Activated gamma-delta T cell treated with anti-CD3 and anti-CD28 coated beads, Interleukin-2, amount 50 U/mL, for 16 hours (primary cell): ENCODE data around the gene PRADC1.

Source experiments
- DNase-seq: peaks from one replicate; pipeline ENCODE4 v3.0.0-alpha.2; 2020; ENCODE audit warnings: low read depth

The PRADC1 gene

DNA sequence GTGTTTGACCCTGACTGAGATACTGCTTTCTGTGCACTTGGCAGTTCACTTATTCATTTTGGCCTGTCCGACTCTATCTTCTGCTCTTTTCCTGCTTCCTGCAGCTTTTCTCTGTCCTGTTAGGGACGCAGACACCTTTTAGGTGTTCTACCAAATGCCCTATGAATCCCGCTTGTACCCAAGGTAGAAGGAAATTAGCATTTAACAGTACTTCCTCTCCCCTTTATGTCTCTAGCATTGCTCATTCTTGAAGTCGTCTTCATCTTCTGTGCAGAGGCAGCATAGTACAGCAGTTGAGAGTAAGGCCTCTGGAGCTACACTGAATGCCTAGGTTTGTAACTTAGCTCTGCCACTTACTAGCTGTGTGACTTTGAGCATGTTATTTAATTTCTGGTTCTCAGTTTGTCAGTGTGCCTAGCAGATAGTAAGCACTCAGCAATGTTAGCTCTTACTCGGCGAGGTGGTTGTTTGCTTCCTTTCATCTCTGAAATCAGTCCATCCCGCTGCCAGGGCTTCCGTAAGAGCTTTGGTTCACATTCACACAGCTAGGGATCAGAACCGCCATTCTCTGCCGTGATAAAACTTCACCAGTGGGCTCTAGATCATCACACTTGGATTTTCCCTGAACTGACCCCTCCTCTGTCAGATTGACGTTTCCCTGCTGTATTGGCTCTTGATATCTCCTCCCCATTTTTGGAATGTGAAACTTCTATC is 2.4 kb upstream of the PRADC1 start:
- DNase-seq = no peak

DNA sequence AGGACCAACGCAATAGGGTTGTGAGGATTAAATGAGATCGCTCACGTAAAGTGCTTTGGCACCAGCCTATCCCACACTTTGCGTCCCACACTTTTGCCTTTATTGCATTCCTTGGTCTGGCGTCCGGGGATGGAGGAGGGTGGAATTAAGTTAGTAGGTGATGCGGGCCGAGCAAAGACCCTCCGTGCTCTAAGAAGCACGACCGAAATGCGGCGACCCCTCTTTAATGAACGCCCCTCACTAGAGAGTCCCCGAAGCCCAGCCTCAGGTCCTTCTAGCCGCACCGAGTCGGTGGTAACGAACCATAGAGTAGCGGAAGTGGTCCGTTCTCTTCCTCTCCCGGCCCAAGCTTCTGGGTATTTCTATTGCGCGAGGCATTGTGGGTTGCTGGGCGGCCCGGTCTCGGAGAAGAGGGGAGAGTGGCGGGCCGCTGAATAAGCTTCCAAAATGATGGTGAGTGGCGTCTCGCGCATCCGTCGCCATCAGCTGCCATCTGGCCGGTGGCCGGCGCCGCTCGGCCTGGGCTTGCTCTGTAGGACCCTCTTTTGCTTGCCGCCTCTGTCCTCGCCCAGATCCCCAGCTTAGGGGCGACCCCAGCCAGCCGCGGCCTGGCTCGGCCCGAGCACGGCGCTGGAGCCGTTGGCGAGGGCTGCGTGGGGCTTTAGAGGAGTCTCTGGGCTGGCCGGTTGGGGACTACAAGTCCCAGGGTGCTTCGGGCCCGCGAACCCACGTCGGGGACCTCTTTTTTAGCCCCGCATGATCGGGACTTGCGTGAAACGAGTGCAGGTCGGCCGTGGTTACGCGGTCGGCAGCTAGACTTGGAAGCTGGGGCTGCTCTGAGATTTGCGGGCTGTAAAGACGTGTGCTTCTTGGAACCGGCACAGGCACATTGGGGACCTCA is 1.1 kb upstream of the PRADC1 start, which contains the start of gene CCT7:
Gene CCT7, plus strand, starts transcription at position 377 of the 901 bp plus-strand sequence. Its CDS starts 71 bp downstream, at position 448.
- DNase-seq = peak; percentile 82

DNA sequence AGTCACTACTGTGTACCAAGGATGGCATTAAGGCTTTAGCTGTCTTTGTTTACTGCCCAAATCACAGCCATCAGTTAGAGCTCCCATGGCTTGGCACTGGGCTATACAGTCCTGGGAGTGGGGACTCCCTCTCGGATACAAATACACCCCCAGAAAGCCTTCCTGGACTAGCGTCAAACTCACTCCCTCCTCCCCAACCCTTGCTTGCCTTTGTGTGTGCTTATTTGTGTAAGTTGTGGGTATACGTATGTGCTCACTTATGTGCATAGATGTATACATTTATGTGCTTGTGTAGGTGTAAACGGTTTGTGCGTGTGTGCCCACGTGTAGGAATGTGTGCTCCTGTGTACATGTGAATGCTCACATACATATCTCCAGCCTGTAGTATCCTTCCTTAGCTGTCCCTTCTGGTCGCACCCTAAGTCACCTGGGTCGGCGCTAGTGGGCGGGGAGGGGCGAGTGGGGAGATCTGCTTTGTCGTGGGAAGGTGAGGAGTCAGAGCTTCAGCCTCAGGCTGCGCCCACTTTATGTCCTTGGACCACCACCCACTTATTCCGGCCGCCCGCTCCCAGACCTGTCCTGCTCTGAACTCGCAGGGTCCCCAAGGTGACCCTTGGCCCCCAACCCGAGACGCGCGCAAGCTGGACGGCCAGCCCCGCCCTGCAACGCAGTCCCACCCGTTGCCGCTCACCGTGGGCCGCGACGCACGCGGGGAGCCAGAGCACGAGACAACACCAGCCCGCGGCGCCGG is 461 bp downstream of the PRADC1 start:
- DNase-seq = no peak

DNA sequence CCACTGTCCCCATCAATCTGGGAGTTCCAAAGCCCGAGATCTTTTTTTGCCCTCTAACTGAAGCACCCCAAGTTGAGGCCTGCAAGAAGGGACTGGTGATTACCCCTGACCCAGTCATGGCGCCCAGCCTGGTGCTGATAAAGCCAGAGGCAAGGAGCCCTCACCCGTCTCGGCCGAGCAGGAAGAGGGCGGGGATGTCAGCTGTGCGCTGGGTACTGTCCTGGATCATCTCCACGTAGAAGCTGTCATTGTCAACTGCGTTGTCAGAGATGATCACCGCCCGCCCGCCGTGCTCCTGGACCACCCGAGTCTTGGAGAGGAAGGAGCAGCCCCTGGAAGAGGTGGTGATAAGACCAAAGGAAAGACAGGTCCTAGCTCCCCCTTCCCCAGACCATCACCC is 4.4 kb downstream of the PRADC1 start:
- no peak for DNase-seq

DNA sequence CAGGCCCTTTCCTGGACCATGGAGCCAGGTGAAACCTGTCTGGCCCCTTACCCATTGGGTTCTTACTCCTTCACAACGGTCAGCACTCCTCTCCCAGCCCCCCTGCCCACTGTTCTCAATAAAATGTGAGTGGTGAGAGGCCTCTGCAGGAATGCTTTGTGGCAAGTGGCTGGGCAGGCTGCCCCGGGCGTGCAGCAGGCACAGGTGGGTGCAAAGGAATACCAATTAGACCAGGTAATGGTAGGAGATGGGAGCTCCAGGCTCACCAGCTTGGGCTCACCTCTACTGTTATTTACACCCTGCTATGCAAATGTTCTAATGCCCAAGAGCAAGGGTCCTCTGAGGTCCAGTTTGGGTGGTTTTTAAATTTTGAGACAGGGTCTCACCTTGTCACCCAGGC is 6.0 kb downstream of the PRADC1 start:
- no peak for DNase-seq

DNA sequence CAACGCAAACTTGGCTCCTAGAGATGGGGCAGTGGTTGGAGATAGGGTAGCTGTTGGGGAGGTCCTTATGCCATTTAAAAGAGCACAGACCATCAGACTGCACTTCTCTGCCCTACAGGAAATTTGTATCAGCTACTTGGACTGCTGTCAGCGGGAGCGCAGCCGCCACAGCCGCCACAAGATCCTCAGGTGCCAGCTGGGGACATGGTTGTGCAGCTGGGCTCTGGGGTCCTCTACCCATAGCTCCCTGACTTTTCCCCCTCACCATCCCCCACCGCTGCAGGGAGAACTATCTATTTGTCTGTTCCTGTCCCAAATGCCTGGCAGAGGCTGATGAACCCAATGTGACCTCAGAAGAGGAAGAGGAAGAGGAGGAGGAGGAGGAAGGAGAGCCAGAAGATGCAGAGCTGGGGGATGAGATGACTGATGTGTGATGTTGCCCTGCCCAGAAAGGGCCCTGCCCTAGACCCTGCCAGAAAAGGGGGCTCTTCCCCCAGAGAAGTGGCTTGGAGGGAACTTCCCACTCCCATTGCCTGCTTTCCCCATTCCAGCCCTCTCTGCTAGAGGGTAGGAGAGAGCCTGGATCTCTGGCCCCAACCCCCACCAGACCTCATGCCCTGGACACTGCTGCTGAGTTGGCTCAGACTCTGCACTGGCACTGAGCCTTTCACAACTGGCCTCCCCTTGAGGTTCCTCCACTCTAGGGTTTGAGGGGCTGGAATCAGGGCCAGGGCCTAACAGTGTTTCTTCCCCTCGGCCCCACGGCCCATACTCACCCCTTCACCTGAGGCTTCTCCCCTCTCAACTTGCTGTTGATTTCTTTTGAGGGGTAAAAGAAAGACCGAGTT is 7.3 kb downstream of the PRADC1 start:
- no peak for DNase-seq

DNA sequence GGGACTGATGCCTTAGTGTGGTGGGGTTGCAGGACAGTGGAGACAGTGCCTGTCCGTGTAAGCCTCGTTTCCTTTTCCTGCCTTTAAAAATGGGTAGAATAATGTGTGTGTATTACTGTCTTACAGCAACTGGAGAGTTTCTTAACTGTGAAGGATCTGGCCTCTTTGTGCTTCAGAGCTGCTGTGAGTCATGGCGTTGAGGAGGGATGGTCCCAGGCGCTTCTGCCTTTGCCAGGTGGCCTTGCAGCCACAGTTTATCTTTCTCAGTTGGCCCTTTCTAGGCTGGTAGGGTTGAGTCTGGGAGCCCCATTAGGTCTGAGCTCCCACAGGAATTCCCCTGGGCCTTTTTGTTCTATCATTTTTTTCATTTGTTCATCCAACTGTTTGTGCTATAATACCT is 9.2 kb downstream of the PRADC1 start:
- no peak for DNase-seq

DNA sequence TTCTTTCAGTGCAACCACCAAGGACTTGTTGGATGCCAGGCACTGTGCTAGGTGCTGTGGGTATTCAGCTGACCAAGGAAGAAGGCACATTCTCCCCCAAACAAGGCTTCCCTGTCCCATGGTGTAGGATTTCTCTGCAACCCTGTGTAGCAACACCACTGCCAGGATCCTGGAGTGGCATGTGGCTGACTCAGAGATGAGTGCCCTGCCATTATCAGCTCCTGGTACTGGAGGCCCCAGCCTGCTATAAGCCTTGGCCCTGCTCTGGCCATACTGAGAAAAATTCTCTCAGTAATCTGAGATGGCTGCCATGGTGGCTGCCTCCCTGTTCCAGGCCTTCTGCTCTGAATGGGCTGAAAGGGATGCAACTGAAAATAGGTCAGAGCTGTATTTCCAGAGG is 14.7 kb downstream of the PRADC1 start:
- DNase-seq = no peak

DNA sequence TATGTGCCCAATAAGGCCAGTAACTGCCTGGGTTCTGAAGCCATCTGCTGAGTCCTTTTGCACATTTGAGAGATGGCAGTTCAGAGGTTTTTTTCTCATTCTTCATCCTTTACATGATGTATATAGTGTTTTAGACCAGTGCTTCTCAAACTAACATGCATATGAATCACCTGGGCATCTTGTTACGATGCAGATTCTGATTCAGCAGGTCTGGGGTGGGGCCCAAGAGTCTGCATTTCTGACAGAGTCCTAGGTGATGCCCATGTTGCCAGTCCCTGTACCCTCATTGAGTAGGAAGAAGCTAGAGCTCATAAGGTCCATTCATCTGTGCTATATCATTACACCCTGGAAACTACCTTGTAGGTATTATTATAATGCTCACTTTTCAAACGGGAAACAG is 15.2 kb downstream of the PRADC1 start:
- no peak for DNase-seq

DNA sequence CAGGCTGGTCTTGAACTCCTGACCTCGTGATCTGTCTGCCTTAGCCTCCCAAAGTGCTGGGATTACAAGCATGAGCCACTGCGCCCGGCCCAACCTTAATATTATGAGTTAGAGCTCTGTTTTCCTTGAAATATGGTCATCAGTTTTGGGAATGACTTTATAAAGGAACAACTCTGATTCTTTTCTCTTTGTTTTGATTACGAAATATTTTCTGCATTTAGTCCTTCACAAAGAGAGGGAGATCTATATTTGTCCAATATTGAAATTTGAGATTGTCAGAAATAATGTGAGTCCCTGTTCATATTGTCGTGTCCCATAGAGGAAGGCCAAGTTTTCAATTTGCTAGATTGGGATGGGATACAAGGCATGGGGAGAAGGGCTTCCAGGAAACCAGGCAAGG is 15.9 kb downstream of the PRADC1 start:
- DNase-seq = no peak

DNA sequence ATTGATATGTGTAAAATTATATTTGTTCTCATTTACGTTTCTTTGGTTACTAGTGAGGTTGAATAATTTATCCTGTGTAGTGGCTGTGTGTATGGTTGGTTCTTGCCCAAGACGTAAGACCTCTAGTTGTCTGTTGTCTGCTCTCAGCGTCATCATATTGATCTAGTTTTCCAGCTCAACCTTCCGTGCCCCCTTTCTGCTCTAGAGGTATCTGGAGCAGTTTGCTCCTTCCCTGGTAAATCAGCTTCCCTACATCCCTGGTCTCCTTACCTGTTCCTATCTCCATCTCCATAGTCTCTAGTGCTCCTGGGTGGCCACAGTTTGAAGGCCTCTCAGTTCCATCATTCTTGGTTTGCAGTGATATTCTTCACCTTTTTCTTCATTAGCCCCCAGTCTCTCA is 17.8 kb downstream of the PRADC1 start:
- DNase-seq = no peak

DNA sequence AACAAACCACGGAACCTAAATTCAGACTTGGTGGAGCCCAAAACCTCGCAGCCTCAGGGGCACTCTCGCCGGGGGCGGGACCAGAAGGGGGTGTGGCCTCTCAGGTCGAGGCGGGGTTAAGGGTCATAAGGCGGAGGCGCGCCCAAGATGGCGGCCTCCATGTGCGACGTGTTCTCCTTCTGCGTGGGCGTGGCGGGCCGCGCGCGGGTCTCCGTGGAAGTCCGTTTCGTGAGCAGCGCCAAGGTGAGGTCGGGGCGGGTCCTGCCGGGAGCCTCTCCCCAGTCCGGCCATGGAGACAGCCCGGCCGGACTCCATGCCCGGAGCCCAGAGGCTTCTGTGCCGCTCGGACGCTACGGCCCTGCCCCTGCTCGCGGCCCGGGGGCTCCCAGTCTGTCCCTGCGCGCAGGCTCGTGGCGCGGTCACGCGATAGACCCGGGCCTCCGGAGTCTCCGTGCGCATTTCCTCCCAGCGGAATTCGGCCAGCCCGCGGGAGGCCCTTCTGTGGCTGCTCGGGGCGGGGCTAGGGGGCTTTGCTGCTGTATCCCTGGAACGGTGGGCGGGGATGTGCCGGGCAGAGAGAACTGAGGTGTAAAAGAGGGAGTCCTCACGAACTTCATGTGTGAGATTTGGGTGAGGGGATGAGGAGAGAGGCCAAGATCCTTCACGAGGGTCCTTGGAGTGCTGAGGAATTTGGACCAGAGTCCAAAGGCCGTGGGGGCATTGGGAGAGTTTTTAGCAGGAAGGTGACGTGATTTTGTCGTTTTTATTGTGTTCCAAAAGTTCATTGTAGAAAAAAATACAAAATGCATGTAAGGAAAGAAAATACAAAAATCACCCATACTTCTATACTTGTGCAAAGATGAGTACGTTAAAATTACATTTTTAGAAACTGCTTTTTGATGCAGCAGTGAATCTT is 18.7 kb downstream of the PRADC1 start, which contains the start of gene SMYD5:
Gene SMYD5, plus strand, starts transcription at position 126 of the 916 bp plus-strand sequence. Its CDS starts 22 bp downstream, at position 148.
- DNase-seq = peak; percentile 88

DNA sequence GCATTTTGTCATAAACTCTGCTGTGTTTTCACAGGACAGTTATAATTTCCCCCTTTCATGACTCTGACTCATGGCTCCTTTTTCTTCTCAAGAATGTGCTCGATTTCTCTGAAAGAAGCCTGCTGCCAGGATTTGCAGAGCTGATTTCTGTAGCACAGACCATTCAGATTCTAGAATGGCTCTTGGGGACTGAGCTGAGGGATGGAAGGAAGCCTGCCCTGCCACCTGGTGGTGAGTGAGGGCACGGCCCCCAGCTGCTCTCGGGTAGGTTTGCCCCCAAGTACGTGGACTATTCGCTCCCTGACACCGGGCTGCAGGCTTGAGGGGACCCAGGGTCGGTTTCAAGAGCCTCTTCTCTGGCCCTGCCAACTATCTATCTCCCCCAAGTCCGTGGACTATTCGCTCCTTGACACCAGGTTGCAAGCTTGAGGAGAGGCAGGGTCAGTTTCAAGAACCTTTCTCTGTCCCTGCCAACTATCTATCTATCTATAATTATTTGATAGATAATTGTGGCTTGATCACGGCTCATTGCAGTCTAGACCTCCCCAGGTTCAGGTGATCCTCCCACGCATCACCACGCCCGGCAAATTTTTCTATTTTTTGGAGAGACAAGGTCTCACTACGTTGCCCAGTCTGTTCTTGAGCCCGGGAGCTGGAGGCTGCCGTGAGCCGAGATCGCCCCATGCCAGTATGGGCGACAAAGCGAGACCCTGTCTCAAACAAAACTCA is 20.4 kb downstream of the PRADC1 start:
- peak; percentile 62 for DNase-seq

DNA sequence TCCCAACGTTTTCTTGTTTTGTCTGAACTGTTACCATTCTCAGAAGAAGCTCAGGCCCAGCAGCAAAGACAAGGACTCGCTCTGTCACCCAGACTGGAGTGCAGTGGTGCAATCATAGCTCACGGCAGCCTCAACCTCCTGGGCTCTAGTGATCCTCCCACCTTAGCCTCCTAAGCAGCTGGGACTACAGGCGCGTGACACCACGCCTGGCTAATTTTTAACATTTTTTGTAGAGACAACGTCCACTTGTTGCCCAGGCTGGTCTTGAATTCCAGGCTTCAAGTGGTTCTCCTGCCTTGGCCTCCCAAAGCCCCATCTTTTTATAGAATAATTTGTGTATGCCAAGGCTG is 21.0 kb downstream of the PRADC1 start:
- DNase-seq = no peak

DNA sequence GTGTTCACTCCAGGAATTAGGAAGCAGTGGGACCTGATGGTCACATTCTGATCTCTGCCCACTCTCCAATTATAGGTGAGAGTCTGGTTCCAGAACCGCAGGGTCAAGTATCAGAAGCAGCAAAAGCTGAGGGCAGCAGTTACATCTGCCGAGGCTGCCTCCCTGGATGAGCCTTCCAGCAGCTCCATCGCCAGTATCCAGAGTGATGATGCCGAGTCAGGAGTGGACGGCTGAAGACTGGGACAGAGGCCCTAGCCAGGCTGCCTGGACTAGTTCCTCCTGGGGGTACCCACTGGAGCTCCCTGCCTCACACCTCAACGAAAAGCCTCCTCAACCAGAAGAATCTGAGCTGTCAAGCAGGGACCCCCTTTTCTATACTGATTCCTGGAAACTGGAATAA is 22.3 kb downstream of the PRADC1 start:
- DNase-seq = no peak

DNA sequence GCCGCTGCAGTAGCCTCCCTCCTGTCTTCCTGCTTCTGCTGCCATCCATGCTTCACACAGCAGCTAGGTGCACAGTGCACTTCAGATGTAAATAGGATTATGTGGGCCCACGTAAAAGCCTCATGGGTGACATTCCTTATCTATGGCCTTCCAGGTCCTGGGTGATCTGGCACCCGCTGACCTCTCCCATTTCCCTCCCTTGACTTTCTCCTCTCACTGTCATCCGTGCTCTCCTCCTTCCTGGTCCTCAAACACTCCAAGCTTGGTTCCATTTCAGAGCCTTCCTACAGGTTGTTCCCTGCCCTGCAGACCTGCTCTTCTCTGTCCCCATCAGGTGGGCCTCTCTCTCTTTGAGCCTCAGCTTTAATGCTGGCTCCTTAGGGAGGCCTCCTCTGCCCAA is 23.0 kb downstream of the PRADC1 start:
- DNase-seq = no peak

DNA sequence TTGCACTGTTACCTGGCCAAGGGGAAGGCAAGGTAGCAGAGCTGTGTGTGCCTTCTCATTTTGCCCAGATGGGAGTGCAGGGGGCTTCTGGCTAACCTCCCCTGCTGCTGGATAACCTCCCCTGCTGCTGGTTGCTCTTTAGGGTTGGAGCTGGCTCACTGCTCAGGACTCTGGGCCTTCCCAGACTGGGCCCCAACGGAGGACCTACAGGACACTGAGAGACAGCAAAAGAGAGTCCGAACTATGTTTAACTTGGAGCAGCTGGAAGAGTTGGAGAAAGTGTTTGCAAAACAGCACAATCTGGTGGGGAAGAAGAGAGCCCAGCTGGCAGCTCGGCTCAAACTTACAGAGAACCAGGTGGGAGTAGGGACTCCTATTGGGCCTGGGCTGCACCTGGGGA is 24.8 kb downstream of the PRADC1 start:
- no peak for DNase-seq

DNA sequence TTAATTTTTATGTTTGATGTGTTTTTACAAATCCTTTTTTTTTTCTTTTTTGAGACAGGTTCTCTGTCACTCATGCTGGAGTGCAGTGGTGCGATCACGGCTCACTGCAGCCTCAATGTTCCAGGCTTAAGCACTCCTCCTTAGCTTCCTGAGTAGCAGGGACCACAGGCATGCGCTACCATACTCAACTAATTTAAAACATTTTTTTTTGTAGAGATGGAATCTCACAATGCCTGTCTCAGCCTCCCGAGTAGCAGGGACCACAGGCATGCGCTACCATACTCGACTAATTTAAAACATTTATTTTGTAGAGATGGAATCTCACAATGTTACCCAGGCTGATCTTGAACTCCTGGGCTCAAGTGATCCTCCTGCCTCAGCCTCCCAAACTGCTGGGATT is 27.4 kb downstream of the PRADC1 start:
- DNase-seq = no peak

DNA sequence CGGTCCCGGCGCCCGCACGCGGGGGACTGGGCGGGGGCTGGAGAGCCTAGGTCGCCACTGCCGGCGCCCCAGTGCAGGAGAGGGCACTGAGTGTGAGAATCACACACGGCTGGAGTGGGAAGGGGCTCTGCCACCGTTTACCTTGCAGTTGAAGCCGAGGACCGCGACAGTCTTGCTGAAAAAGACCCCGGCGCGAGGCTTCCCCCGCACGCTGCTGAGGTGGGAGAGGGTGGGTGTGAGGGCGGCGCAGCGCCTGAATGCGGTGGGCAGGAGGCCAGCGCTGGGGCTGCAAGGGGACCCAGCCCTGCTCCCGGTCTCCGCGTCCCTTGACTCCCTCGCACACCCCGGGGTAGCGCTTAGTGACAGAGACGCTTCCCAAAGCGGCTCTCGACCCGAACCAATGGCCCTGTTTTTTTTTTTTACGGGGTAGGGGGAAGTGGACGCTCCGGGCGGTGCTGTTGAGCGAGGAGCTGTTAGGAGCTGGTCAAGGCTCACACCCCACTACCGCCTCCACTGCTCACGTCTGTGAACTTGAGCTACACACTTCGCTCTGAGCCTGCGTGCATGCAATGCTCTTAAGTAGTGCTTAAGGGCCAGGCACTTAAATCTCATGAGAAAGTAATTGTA is 29.9 kb downstream of the PRADC1 start:
- no peak for DNase-seq
